Measurements from ENCODE around the gene PLAGL2.

DNA sequence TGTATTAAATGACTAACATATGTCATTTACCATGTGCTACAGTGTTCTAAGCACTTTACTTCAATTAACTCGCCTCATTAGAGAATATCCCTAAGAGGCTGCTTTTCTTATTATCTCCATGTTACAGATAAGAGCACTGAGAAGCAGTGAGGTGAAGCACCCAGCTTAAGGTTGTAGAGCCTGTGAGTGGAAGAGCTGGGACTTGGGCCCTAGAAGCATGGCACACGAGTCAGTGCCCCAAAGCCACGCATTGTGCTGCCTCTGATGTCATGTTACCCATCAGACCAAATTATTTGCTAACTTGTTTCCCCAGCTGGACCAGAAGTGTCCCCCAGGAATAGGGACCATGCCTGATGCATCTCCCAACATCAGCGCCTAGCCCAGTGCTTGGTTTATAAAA lies 34.3 kb upstream of the PLAGL2 start:
- TF ChIP-seq EZH2phosphoT487 (IDR thresholded peaks at IDR 0.05; ENCODE audit: borderline replicate concordance) = no peak
- TF ChIP-seq, protein P1, sequence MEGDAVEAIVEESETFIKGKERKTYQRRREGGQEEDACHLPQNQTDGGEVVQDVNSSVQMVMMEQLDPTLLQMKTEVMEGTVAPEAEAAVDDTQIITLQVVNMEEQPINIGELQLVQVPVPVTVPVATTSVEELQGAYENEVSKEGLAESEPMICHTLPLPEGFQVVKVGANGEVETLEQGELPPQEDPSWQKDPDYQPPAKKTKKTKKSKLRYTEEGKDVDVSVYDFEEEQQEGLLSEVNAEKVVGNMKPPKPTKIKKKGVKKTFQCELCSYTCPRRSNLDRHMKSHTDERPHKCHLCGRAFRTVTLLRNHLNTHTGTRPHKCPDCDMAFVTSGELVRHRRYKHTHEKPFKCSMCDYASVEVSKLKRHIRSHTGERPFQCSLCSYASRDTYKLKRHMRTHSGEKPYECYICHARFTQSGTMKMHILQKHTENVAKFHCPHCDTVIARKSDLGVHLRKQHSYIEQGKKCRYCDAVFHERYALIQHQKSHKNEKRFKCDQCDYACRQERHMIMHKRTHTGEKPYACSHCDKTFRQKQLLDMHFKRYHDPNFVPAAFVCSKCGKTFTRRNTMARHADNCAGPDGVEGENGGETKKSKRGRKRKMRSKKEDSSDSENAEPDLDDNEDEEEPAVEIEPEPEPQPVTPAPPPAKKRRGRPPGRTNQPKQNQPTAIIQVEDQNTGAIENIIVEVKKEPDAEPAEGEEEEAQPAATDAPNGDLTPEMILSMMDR (conservative IDR thresholded peaks at IDR 0.05; ENCODE audit: low read length) = no peak
